SK-N-SH (cell line): ENCODE data around the gene MAN2B2. TPM values are rescaled to one million over a fixed set of nuclear protein-coding genes. Genes with fewer than 3 reads are reported as not detected.

Experiments
- CTCF ChIA-PET: fragments of 300-600, 350-600 bp; formaldehyde crosslinking; extraction: SDS; loops from one replicate; lab custom pipeline; 2021; lab: Yijun Ruan, JAX
- POLR2A ChIA-PET: fragments of 350-600 bp; sonication (Branson Sonifier 250); formaldehyde crosslinking; extraction: SDS; loops from one replicate; lab custom pipeline; 2020; ENCODE audit warnings: antibody characterized with exemption, inconsistent platforms; lab: Yijun Ruan, JAX
- DNase-seq: peaks from one replicate; pipeline ENCODE4 v3.0.0; 2012
- H2AFZ ChIP-seq: fragments of 200-600 bp; sonication (generic); 2 replicates; pipeline ENCODE4 v1.8.1; 2016; ENCODE audit warnings: antibody characterized with exemption, mild to moderate bottlenecking, low read depth
- H3F3A ChIP-seq: fragments of 200-600 bp; sonication (generic); replicated peaks from 2 replicates; pipeline ENCODE3; 2016; ENCODE audit warnings: antibody characterized with exemption, mild to moderate bottlenecking; ENCODE audit not compliant: insufficient read depth
- H3K27ac ChIP-seq, 2 experiments: fragments of 200-500 bp in 1 of 2; fragments of 200-600 bp in 1 of 2; sonication (Bioruptor generic) in 1 of 2; sonication (generic), shearing (Covaris generic) in 1 of 2; 2 replicates each; pipeline versions ENCODE4 v1.5.1 to v1.6.1; 2014 to 2016; ENCODE audit warnings: low read depth in 2 of 2, inconsistent platforms in 1 of 2, low read length in 1 of 2, mild to moderate bottlenecking in 1 of 2, mixed read lengths in 1 of 2
- H3K27me3 ChIP-seq: fragments of 200-600 bp; sonication (generic), shearing (Covaris generic); 2 replicates; pipeline ENCODE4 v1.6.1; 2016; ENCODE audit warnings: mixed run types; ENCODE audit not compliant: insufficient read depth
- H3K36me3 ChIP-seq, 2 experiments: fragments of 200-500 bp in 1 of 2; fragments of 200-600 bp in 1 of 2; sonication (Bioruptor generic) in 1 of 2; sonication (generic) in 1 of 2; replicated peaks in 1 of 2; 2 replicates each; pipeline versions ENCODE3 to v1.5.1; 2014 to 2016; ENCODE audit warnings: low read length in 1 of 2, mild to moderate bottlenecking in 1 of 2; ENCODE audit not compliant: insufficient read depth in 2 of 2, control insufficient read depth in 1 of 2
- H3K4me1 ChIP-seq, 2 experiments: fragments of 200-500 bp in 1 of 2; fragments of 200-600 bp in 1 of 2; sonication (Bioruptor generic) in 1 of 2; sonication (generic), shearing (Covaris generic) in 1 of 2; 2 replicates each; pipeline versions ENCODE4 v1.5.1 to v1.6.1; 2014 to 2016; ENCODE audit warnings: low read depth in 1 of 2, low read length in 1 of 2, mixed run types in 1 of 2; ENCODE audit not compliant: insufficient read depth in 2 of 2, control insufficient read depth in 1 of 2
- H3K4me2 ChIP-seq: fragments of 200-600 bp; sonication (generic), shearing (Covaris generic); 2 replicates; pipeline ENCODE4 v1.6.1; 2017; ENCODE audit warnings: mixed run types
- H3K4me3 ChIP-seq, 2 experiments: fragments of 200-500 bp in 1 of 2; fragments of 200-600 bp in 1 of 2; sonication (Bioruptor generic) in 1 of 2; sonication (generic), shearing (Covaris generic) in 1 of 2; 2 replicates each; pipeline versions ENCODE4 v1.5.1 to v1.8.1; 2014 to 2016; ENCODE audit warnings: low read depth in 2 of 2, inconsistent platforms in 1 of 2, low read length in 1 of 2, mild to moderate bottlenecking in 1 of 2, mixed read lengths in 1 of 2, moderate library complexity in 1 of 2
- H3K79me2 ChIP-seq: fragments of 200-600 bp; sonication (generic); 2 replicates; pipeline ENCODE4 v1.8.1; 2017; ENCODE audit warnings: mild to moderate bottlenecking; ENCODE audit not compliant: insufficient read depth
- H3K9ac ChIP-seq: fragments of 200-600 bp; sonication (generic); 2 replicates; pipeline ENCODE4 v1.6.1; 2017; ENCODE audit warnings: mixed run types
- H3K9me2 ChIP-seq: fragments of 200-600 bp; sonication (generic); 2 replicates; pipeline ENCODE4 v1.6.1; 2017; ENCODE audit warnings: mixed run types
- H3K9me3 ChIP-seq: fragments of 200-600 bp; sonication (generic); 2 replicates; pipeline ENCODE4 v1.6.1; 2017; ENCODE audit warnings: mixed run types, mild to moderate bottlenecking, moderate library complexity
- H4K20me1 ChIP-seq: fragments of 200-600 bp; sonication (generic); 2 replicates; pipeline ENCODE4 v1.6.1; 2017; ENCODE audit warnings: mild to moderate bottlenecking, mixed run types; ENCODE audit not compliant: insufficient read depth
- CTCF ChIP-seq: fragments of 200-600 bp; sonication (generic); IDR thresholded peaks from 2 replicates; pipeline ENCODE4 v1.6.1; 2017; ENCODE audit warnings: antibody characterized with exemption, mild to moderate bottlenecking, moderate library complexity
- ELF1 ChIP-seq: IDR thresholded peaks from 2 replicates; pipeline ENCODE4 v1.4.0; 2012
- EP300 ChIP-seq, 2 experiments: IDR thresholded peaks; 2 replicates each; pipeline versions ENCODE4 v1.4.0 to v1.6.1; 2012; ENCODE audit warnings: borderline replicate concordance in 1 of 2, low read depth in 1 of 2, low read length in 1 of 2
- FOSL2 ChIP-seq: IDR thresholded peaks from 2 replicates; pipeline ENCODE4 v1.4.0; 2012; ENCODE audit warnings: low read depth, mild to moderate bottlenecking, moderate library complexity, borderline replicate concordance
- FOXM1 ChIP-seq: IDR thresholded peaks from 2 replicates; pipeline ENCODE4 v1.4.0; 2012; ENCODE audit warnings: low read depth, mild to moderate bottlenecking
- GABPA ChIP-seq: IDR thresholded peaks from 2 replicates; pipeline ENCODE4 v1.4.0; 2012; ENCODE audit warnings: low read depth, mild to moderate bottlenecking
- GATA2 ChIP-seq: sonication (generic); formaldehyde crosslinking; IDR thresholded peaks from 2 replicates; pipeline ENCODE4 v1.5.0; 2020; ENCODE audit warnings: mild to moderate bottlenecking, missing genetic modification reagents
- IRF3 ChIP-seq: fragments of 150-350 bp; IDR thresholded peaks from 2 replicates; pipeline ENCODE4 v1.6.1; 2016; ENCODE audit warnings: mild to moderate bottlenecking, low read depth, low read length
- JUND ChIP-seq: IDR thresholded peaks from 2 replicates; pipeline ENCODE4 v1.4.0; 2012
- MEF2A ChIP-seq: IDR thresholded peaks from 2 replicates; pipeline ENCODE4 v1.4.0; 2012; ENCODE audit warnings: low read depth, borderline replicate concordance
- NRF1 ChIP-seq: IDR thresholded peaks from 2 replicates; pipeline ENCODE4 v1.6.1; 2012; ENCODE audit warnings: low read depth, mild to moderate bottlenecking, low read length
- POLR2AphosphoS5 ChIP-seq: IDR thresholded peaks from 2 replicates; pipeline ENCODE4 v1.6.1; 2012; ENCODE audit warnings: low read depth, low read length
- RAD21 ChIP-seq: IDR thresholded peaks from 2 replicates; pipeline ENCODE4 v1.6.1; 2012; ENCODE audit warnings: mild to moderate bottlenecking, low read length
- RXRA ChIP-seq: IDR thresholded peaks from 2 replicates; pipeline ENCODE4 v1.4.0; 2012; ENCODE audit warnings: low read depth, mild to moderate bottlenecking, borderline replicate concordance
- SIN3A ChIP-seq: IDR thresholded peaks from 2 replicates; pipeline ENCODE4 v1.6.1; 2012; ENCODE audit warnings: low read depth, mild to moderate bottlenecking, low read length, moderate library complexity, borderline replicate concordance
- SMC3 ChIP-seq: IDR thresholded peaks from 2 replicates; pipeline ENCODE4 v1.6.1; 2012; ENCODE audit warnings: low read depth, low read length, improper control_type of control experiment
- TCF12 ChIP-seq: IDR thresholded peaks from 2 replicates; pipeline ENCODE4 v1.4.0; 2012
- TEAD4 ChIP-seq: IDR thresholded peaks from 2 replicates; pipeline ENCODE4 v1.4.0; 2012; ENCODE audit warnings: mild to moderate bottlenecking, borderline replicate concordance; ENCODE audit not compliant: insufficient read depth
- USF1 ChIP-seq: IDR thresholded peaks from 2 replicates; pipeline ENCODE4 v1.4.0; 2012; ENCODE audit warnings: low read depth, borderline replicate concordance
- YY1 ChIP-seq: IDR thresholded peaks from 2 replicates; pipeline ENCODE4 v1.4.0; 2012; ENCODE audit warnings: low read depth, mild to moderate bottlenecking
- ZBTB33 ChIP-seq: IDR thresholded peaks from 2 replicates; pipeline ENCODE4 v1.4.0; 2012; ENCODE audit warnings: low read depth, borderline replicate concordance
- WGBS: methylation state at CpG from one replicate; pipeline ENCODE4 v1.1.6; 2017; ENCODE audit warnings: low lambda C conversion rate; 5-methylcytosine and 5-hydroxymethylcytosine counted together
- polyA plus RNA-seq, 3 experiments: library from polyadenylated mRNA; depleted of rRNA; stranded (reverse); fragments of >200 nt; gene quantifications; 2 replicates each; pipeline ENCODE4 v1.2.3, GENCODE V29; 2012

Gene MAN2B2
- polyA plus RNA-seq, 1 of the 3 experiments (the other 2 are of a cell fraction) = 24.9 TPM

- H4K20me1 ChIP-seq = no peaks in the 10 kb centered on the region
- 85% methylated on average over 4 of the region's 4 CpGs for WGBS
- H3K4me2 ChIP-seq = no peak overlapping the region
- no peak overlapping the region for H2AFZ ChIP-seq
- H3K27ac ChIP-seq = no peak overlapping the region
- H3F3A ChIP-seq = no peaks in the 10 kb centered on the region
- POLR2A ChIA-PET = interaction anchor here (0.5 kb wide), 1 partner anchor 90 kb away, joined by 3 read pairs; no protein-coding TSS in a partner anchor
- no peak for TF ChIP-seq RXRA
- TF ChIP-seq EP300 (IDR thresholded peaks at IDR 0.05; ENCODE audit: borderline replicate concordance in 1 of 2, low read depth in 1 of 2, low read length in 1 of 2) = no peak
- no peak for DNase-seq
- H3K9me3 ChIP-seq = no peaks in the 10 kb centered on the region
- peaks cover 0 to 5% of the 10 kb centered on the region in 2 experiments; a peak in 1 of 4 replicates for H3K4me1 ChIP-seq
- CTCF ChIA-PET = no interaction called here
- no peaks in the 10 kb centered on the region for H3K36me3 ChIP-seq
- H3K27me3 ChIP-seq = no peaks in the 10 kb centered on the region
- H3K4me3 ChIP-seq = no peak overlapping the region
- no peaks in the 10 kb centered on the region for H3K9me2 ChIP-seq
- H3K9ac ChIP-seq = no peak overlapping the region
- H3K79me2 ChIP-seq = no peaks in the 10 kb centered on the region
Observed at GRCh38 chr4:6632125-6632524, 57.1 kb downstream of the MAN2B2 start.

GRCh38 chr4:6633091-6633906 lies 58.3 kb downstream of the MAN2B2 start:
- no peak overlapping the region for H3K9ac ChIP-seq
- no peak overlapping the region for H2AFZ ChIP-seq
- no peaks in the 10 kb centered on the region for H3F3A ChIP-seq
- H3K27ac ChIP-seq = no peak overlapping the region
- H3K4me3 ChIP-seq = no peak overlapping the region
- TF ChIP-seq MEF2A (no peak), FOXM1 (no peak), GABPA (no peak), NRF1 (no peak), ZBTB33 (no peak), SMC3 (no peak), ELF1 (no peak), RAD21 (no peak), POLR2AphosphoS5 (no peak), CTCF (no peak), TCF12 (no peak), USF1 (no peak), RXRA (no peak), FOSL2 (no peak), IRF3 (no peak), SIN3A (no peak), YY1 (no peak), JUND (no peak), TEAD4 (no peak), GATA2 (CRISPR knock-in tag) (no peak)
- no peaks in the 10 kb centered on the region for H3K9me3 ChIP-seq
- H3K27me3 ChIP-seq = no peaks in the 10 kb centered on the region
- H4K20me1 ChIP-seq = no peaks in the 10 kb centered on the region
- H3K4me1 ChIP-seq = peaks cover 0 to 5% of the 10 kb centered on the region in 2 experiments; a peak in 1 of 4 replicates
- ChIA-PET POLR2A (no interaction called here), CTCF (interaction anchor here (0.8 to 1.2 kb wide), 3 partner anchors 14 to 382 kb away, joined by 3 read pairs; no protein-coding TSS in a partner anchor)
- 72% methylated on average over 10 of the region's 10 CpGs for WGBS
- DNase-seq = no peak
- H3K9me2 ChIP-seq = no peaks in the 10 kb centered on the region
- no peaks in the 10 kb centered on the region for H3K79me2 ChIP-seq
- no peaks in the 10 kb centered on the region for H3K36me3 ChIP-seq
- H3K4me2 ChIP-seq = no peak overlapping the region
